NCI-H2196 treated with DMSO at 0.1 percent for 48 hours (cell line): ENCODE results near the gene GGA2.
"Not testable (repeated sequence)": the region's sequence is repeated elsewhere in the genome, so short reads cannot be mapped to it uniquely, and the experiment has no call there.

Experiments
- DNase-seq: peaks from one replicate; lab custom pipeline; 2025; ENCODE audit not compliant: unreplicated experiment; lab: John Stamatoyannopoulos, UW

The GGA2 gene

DNA sequence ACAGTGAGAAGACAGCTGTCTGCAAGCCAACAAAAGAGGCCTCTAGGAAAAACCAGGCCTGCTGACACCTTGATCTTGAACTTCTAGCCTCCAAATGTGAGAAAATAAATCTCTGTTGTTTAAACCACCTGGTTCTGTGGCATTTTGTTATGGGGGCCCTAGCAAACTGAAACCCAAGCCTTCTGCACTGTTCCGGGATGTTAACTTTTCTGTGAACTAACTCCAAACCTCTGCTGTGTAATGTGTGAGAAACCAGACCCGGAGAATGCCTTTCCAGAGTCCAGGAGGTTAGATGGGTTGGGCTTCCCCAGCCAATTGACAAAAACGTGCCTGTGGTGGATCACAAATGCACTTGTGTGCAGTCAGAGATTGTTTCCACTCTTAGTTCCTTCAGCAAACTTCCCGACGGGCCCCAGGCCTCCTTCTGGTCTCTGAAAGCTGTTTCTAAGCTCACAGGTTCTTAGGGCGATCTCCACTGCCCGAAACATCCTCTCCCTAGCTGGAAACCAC is 13.6 kb upstream of the GGA2 start:
- DNase-seq, result no peak

DNA sequence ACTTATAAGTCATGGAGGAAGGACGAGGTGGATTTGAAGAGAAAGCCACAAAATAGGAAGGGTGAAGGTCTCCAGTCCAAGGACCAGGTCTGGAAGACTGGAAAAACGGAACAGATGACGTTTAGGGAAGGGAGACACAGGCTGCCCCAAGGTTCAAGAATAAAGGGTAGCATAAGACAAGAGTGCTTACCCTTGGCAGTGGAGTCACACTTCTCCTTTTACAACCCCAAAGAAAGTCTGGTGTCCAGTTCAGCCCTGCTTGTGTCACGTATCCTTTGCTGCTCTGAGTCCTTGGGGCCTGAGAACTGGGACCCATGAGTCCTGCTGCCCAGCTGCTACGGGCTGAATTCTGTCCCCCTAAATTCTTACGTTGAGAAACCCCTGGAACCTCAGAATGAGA is 13.0 kb upstream of the GGA2 start:
- no peak for DNase-seq

DNA sequence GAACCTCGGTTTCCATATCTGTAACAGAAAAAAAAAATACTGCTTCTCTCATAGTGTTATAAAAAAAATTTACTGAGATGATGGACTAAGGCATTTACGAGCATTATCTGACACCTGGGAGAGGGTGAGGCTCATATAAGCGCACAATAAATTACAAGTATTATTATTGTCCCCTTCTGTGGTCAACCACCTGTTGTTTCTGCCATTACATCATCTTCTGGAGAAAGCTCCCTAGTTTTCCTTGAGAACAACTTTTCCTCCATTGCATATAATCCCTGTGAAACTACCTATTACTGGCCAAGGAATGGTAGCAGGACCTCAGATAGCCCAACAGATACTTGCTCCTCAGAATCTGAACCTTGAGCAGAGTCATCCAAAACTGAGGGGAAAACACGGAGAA is 11.7 kb upstream of the GGA2 start:
- DNase-seq, result no peak

DNA sequence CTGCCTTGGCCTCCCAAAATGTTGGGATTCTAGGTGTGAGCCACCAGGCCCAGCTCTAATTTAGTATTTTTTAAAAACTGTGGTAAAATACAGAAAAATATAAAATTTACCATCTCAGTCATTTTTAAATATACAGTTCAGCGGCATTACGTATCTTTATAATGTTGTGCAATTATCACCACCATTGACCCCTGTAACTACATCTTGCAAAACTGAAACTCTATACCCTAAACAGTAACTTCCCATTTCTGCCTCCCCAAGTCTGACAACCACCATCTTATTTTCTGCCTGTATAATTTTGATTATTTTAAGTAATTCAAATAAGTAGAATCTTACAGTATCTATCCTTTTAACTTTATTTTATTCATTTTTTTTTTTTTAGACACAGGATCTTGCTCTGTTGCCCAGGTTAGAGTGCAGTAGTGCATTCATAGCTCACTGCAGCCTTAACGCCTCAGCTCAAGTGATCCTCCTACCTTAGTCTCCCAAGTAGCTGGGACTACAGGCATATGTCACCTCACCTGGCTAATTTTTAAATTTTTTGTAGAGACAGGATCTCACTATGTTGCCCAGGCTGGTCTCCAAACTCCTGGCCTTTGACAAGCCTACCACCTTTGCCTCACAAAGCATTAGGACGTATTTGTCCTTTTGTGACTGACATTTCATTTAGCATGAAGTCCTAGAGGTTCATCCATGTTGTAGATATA is 10.9 kb upstream of the GGA2 start:
- DNase-seq, result no peak

DNA sequence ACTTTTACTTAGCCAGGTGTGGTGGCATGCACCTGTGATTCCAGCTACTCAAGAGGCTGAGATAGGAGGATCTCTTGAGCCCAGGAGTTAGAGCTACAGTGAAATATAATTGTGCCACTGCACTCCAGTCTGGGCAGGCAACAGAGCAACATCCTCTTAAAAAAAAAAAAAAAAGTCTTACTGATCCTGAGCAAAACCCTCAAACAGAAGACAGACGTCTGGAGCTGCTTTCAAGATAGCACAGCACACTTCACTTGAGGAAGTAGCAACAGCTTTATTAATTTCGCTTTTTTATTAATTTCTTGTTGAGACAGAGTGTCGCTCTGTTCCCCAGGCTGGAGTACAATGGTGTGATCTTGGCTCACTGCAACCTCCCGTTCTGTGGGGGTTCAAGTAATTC is 10.2 kb upstream of the GGA2 start:
- DNase-seq, result no peak

DNA sequence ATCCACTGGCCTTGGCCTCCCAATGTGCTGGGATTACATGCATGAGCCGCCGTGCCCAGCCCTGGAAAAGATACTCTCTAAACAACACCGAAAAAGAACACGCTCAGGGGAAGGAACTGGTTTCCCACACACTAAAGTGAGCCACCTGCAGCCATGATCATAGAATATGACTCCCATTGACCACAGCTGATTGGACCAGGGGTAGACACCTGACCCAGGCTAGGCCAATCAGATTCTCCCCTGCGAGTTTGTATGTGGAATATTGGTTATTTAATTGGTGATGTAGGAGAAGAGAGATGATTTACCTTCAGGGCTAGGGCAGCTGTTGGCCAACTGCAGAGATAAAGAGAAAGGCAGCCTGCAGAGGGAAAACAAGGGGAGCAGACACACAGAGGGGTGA is 9.0 kb upstream of the GGA2 start:
- no peak for DNase-seq

DNA sequence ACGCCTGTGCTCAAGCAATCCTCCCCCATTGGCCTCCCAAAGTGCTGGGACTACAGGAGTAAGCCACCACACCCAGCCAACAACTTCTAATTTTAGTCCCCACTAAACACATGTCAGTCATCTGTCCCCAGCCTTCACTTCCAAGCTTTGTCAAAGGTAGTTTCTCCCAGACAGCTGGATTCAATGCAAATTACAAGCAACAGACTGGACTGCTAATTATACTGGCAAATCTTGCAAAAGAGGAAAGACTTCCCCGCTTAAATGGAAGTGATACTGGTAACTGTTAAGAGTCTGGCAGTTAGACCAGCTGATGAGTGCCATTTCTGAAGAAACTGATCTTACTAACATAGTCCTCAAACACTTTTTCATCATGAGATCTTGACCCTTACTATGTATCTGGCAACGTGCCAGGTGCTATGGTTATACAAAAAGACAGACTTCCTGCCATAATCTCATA is 8.2 kb upstream of the GGA2 start:
- no peak for DNase-seq

DNA sequence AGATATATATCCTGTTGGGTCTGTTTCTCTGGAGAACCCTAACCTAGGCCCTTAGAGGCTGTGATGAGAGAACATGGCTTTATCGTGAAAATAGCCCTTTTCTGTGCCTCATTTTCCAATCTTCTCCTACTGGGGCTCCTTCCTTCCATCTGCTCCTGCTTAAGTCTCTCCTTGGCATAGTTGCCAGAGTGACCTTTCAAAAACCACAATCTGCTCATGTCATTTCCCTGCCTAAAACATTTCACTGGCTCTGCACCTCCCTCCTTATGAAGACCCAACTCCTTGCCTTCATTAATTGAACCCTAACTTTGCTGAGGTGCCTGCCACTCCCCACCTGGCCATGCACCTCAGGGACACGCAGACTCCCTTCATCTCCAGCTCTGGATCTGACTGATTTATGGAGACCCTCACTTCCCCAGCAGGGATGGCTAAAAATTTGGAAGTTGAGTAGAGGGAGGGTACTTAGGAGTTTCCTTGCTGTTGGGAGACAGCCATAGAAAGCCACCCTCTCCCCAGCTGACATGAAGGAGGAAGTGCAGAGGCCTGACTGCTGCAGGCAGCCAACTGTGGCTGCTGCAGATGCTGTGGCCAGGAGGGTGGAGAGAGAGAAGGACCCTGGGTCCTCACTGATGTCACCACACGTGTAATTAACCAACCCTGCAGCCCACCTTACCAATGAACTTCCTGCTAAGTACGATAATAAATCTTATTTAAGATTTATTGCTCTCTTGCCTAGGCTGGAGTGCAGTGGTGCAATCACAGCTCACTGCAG is 6.3 kb upstream of the GGA2 start:
- DNase-seq, result no peak

DNA sequence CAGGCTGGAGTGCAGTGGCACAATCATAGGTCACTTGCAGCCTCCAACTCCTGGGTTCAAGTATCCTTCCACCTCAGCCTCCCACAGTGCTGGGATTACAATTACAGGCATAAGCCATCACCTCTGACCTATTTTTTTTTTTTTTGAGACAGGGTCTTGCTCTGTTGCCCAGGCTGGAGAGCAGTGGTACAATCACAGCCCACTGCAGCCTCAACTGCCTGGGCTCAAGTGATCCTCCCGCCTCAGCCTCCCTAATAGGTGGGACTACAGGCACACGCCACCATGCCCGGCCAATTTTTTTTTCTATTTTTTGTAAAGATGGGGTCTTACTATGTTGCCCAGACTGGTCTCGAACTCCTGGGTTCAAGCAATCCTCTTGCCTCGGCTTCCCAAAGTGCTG is 5.6 kb upstream of the GGA2 start:
- no peak for DNase-seq

DNA sequence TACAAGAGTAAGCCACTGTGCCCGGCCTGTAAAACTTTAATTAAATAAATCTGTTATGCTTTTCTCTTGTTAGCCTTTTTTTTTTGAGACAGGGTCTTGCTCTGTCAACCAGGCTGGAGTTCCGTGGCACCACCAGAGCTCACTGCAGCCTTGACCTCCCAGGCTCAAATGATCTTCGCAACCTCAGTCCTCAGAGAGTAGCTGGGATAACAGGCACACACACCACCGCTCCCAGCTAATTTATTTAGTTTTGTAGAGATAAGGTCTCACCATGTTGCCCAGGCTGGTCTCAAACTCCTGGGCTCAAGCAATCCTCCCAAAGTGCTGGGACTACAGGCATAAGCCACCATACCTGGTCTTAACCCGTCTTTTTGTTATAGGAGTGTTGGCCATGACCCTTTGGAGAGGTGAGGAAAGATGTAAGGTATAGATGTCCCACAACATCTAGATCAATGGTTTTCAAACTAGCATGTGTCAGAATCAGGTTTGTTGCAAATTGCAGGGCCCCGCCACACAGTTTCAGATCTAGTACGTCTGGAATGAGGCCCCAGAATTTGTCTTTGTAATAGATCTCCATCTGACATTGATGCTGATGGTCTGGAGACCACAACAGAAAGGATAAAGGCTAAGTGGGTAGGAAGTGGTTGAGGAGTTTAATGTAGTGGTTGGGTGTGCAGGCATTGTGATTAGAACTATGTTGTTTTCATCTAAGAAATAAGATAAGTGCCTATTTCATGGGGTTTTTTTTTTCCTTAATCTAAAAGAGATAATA is 4.3 kb upstream of the GGA2 start:
- no peak for DNase-seq

DNA sequence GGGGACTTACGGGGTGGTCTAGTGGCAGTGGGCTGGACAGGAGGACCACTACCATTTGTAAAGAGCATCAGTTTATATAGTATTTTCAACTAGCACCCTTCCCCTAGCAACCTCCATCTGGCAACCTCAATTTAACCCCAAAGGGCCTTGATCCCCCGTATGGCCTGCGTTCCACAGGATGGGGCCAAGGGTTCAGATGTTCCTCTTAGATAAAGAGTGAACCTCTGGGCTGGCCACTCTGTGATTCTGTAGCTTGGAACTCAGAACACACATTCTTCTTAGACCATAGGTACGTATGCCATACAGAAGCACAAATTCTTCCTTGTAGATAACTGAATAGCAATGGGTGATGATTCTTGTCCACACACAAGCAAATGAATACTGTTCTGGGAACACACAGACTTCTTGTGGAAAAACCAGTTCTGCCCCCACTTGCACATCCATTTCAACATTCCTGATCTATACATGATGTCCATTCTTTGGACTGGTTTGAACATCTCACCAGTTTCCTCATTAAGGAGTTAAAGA is 1.9 kb upstream of the GGA2 start:
- DNase-seq, result no peak

DNA sequence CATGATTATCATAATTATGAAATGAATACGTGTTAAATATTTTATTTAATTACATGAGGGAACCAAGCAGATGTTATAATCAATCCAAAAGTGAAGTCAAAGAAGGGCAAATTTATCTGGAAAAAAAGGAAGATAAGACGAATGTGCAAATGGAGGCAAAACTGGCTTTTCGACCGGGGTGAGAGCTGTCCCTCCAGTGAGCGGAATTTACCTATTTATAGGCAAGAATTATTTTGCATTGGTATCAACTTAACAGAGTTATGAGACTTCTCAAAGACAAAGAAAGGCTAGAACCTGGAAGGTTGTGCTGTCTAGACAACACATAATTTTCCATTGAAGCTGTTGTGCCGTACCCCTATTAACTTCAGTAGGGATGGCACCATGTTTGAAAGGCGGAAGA is 1.4 kb upstream of the GGA2 start:
- DNase-seq, result no peak

DNA sequence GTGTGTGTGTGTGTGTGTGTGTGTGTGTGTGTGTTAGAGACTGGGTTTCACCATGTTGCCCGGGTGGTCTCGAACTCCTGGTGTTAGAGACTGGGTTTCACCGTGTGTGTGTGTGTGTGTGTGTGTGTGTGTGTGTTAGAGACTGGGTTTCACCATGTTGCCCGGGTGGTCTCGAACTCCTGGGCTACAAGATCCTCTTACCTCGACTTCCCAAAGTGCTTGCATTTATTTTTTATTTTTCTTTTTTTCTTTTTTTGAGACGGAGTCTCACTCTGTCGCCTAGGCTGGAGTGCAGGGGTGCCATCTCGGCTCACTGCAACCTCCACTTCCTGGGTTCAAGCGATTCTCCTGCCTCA is 599 bp upstream of the GGA2 start:
- not testable (repeated sequence) for DNase-seq

DNA sequence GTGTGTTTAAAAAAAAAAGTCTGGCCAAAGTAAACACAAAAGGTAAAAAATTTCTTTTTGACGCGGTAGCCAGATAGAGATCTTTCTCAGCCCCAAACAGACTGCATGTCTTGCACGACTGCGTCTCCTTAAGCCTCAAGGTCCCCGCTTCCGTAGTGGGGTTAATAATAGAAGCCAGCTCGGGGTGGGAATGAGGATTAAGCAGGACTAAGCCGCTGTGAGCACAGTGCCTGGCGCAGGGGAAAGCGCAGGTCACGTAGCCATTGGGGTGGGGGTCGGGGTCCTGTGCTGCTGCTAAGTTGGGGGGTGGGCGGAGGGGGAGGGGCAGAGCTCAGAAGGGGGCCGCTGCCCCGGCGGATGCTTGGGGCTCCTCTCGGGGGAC is 521 bp downstream of the GGA2 start:
- DNase-seq, result no peak

DNA sequence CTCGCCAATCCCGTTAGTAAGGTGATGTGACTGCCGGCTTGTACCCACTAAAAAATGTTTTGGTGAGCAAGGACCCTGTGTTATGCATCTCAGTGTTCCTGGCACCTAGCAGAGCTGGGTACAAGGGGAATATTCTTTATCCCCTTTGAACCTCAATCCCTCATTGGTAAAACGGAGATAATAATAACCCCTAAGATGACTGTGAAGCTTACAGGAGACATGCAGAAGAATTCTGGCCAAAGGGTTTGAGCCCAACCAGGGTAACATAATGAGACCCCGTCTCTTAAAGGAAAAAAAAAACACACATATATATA is 896 bp downstream of the GGA2 start:
- DNase-seq, result no peak

DNA sequence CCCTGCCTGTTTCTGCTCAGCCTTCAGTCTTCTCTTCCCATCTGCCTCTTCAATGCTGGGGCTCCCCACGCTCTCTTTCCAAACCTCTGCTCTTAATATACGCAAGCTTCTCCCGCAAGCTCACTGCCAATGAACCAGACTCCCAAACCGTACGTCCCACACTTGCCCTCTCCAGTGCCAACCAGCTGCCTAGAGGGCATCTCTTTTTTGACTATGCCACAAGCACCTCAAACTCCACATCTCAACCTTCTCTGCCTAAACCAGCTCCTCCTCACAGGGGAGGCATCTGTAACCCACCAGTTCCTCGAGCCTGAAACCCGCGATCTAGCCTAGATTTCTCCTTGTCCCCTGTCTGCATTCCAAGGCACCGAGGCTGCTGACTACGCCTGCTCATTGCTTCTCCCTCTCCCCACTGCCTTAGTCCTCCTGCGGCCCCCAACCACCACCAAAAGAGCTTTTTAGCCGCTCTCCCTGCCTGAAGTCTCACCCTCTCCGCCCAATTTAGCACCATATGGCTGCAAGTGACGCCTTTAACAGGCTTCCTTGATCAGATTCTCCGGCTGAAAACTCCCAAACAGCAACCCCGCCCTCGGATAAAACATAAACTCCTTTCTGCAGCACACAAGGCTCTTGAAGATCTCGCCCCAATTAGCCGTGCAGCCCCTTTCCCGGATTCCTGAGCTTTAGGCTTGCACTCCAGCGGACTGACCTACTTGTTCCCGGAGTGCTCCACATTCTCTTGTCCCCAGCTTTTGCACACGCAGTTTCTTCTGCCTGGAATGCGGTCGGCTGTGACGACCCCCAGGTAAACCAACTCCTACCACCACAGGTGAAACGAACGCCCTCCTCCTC is 1.5 kb downstream of the GGA2 start:
- no peak for DNase-seq

DNA sequence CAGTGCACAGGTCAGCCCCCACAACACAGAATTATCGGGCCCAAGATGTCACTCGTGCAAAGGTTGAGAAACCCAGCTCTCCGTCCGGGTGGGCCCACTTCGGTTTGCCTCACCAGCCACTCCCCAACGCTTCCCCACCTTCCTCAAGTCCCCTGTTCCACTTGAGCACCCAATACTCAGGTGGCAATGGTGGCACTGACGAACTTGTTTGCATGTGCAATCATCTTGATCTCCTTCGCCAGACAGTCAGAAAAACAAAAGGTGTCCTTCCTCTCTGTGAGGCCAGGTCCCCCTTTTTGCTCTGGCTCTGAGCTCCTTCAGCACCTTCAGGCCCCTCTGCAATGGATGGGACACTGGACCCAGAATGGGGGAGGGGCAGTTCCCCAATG is 3.7 kb downstream of the GGA2 start:
- DNase-seq, result no peak

DNA sequence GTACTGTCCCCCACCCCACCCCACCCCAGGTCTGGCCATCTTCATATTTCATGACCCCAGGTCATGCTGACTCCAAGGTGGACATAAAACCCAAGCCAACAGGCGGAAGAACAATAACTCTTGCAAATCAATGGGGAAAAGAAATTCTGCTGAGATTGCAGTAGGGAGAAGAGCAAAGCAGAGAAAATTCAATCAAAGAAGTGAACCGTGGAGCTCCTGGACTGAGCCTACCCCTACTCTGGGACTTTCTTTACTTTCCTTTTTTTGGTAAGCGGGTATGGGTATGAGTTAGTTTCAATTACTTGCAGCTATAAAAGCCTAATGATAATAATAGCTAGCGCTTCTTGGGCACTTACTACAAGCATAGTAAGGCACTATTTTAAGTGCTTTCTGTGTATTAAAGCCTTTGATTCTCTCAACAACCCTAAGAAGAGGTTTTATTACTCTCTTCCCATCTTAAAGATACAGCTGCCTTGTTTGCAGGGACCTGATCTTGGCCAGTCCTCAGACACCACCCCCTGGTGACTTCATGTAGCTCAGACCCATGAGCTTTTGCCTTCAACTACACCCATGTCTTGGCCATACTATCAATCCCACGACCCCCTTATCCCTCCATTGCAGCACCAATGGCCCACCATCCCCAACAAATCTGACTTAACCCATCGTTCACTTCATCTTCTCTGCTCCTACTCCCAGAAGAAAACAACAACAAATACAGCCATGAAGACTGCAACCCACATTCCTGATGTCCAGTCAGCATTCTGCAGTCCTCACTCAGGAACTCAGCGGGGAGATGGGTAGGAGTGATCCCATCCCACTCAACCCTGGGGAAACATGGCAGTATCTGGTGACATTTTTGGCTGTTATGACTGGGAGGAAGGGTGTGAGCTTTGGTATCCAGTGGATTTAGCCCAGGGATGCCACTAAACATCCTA is 4.4 kb downstream of the GGA2 start:
- DNase-seq, result no peak

DNA sequence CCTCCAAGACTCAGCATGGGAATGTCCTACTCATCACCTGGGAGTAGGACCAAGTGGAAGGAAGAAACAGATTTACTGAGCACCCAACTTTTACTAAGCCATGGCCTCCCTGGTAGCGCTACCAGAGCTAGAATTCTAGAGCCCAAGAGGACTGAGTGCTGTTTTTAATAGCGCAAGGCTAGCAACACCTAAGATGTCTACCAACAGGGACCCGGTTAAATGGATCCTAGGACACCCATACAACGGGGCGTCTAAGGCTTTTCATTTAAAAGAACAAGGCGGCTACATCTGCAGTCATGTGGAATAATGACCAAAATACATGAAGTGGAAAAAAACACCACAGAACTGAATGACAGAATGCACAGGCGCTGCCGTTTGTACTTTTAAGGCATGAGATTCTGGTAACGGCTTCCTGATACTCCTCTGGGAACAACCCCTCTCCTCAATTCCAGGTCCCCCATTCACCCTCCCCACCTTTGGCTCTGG is 5.1 kb downstream of the GGA2 start:
- DNase-seq, result no peak
